OCI-LY3 (cell line): ENCODE results near the gene SERPIND1.

Experiments
- H2AFZ ChIP-seq: fragments of 200-600, 300-600 bp; shearing (Covaris generic); 2 replicates; pipeline ENCODE4 v1.6.0; 2014; ENCODE audit warnings: antibody characterized with exemption, low read depth, low read length
- H3K27ac ChIP-seq: fragments of 200-600, 300-600 bp; sonication (generic); 2 replicates; pipeline ENCODE4 v1.5.1; 2014; ENCODE audit warnings: mild to moderate bottlenecking, low read length, moderate library complexity, mixed read lengths
- H3K27me3 ChIP-seq: fragments of 200-600, 300-600 bp; sonication (generic); 2 replicates; pipeline ENCODE4 v1.6.1; 2014; ENCODE audit warnings: low read depth, low read length, mixed read lengths
- H3K36me3 ChIP-seq: fragments of 200-600, 300-600 bp; sonication (generic); replicated peaks from 2 replicates; pipeline ENCODE3; 2014; ENCODE audit warnings: low read depth, low read length, mixed read lengths
- H3K4me1 ChIP-seq: fragments of 300-600, 200-600 bp; sonication (generic); 2 replicates; pipeline ENCODE4 v1.6.1; 2014; ENCODE audit warnings: low read length, mixed read lengths
- H3K4me2 ChIP-seq: fragments of 200-600, 300-600 bp; sonication (generic); 2 replicates; pipeline ENCODE4 v1.6.1; 2014; ENCODE audit warnings: low read length, mixed read lengths
- H3K4me3 ChIP-seq: fragments of 300-600, 200-600 bp; sonication (generic); 2 replicates; pipeline ENCODE4 v1.5.1; 2014; ENCODE audit warnings: antibody characterized with exemption, mild to moderate bottlenecking, low read length, moderate library complexity
- H3K79me2 ChIP-seq: fragments of 300-600, 200-600 bp; shearing (Covaris generic); 2 replicates; pipeline ENCODE4 v1.6.1; 2014; ENCODE audit warnings: mild to moderate bottlenecking, low read length, mixed read lengths
- H3K9ac ChIP-seq: fragments of 300-600, 200-600 bp; shearing (Covaris generic); 2 replicates; pipeline ENCODE4 v1.6.0; 2014; ENCODE audit warnings: mild to moderate bottlenecking, low read length, moderate library complexity
- H3K9me3 ChIP-seq: fragments of 200-600, 300-600 bp; shearing (Covaris generic); 2 replicates; pipeline ENCODE4 v1.6.1; 2014; ENCODE audit warnings: low read length, mixed read lengths; ENCODE audit not compliant: insufficient read depth
- H4K20me1 ChIP-seq: fragments of 200-600, 300-600 bp; sonication (generic); 2 replicates; pipeline ENCODE4 v1.6.1; 2016; ENCODE audit warnings: low read length, mixed read lengths; ENCODE audit not compliant: insufficient read depth
- CTCF ChIP-seq: fragments of 200-600, 300-600 bp; sonication (generic); IDR thresholded peaks from 2 replicates; pipeline ENCODE4 v1.5.1; 2014; ENCODE audit warnings: antibody characterized with exemption, low read length, low read depth
- EZH2phosphoT487 ChIP-seq: fragments of 200-600 bp; shearing (Covaris generic); IDR thresholded peaks from 2 replicates; pipeline ENCODE4 v1.6.1; 2018; ENCODE audit warnings: antibody characterized with exemption, mixed run types, low read depth

Gene SERPIND1

GRCh38 chr22:20834206-20834605 lies 60.3 kb downstream of the SERPIND1 start:
- Histone ChIP-seq H3K9ac (no peak overlapping the region), H3K4me1 (peaks cover 5% of the 10 kb centered on the region; the same call in 1 of the 2 replicates), H3K9me3 (no peaks in the 10 kb centered on the region), H3K79me2 (peaks cover 13% of the 10 kb centered on the region), H2AFZ (no peak overlapping the region), H3K27ac (no peak overlapping the region), H3K4me3 (no peak overlapping the region), H3K27me3 (no peaks in the 10 kb centered on the region), H3K36me3 (peaks cover 23% of the 10 kb centered on the region), H3K4me2 (no peak overlapping the region), H4K20me1 (no peaks in the 10 kb centered on the region)
- no peak for TF ChIP-seq EZH2phosphoT487
- TF ChIP-seq CTCF = no peak

GRCh38 chr22:20834725-20835124 lies 60.8 kb downstream of the SERPIND1 start:
- Histone ChIP-seq H3K4me1 (peaks cover 5% of the 10 kb centered on the region; the same call in 1 of the 2 replicates), H3K27me3 (no peaks in the 10 kb centered on the region), H3K36me3 (peaks cover 22% of the 10 kb centered on the region), H3K4me3 (no peak overlapping the region), H3K27ac (no peak overlapping the region), H3K9me3 (no peaks in the 10 kb centered on the region), H3K4me2 (no peak overlapping the region), H3K9ac (no peak overlapping the region), H2AFZ (no peak overlapping the region), H3K79me2 (peaks cover 18% of the 10 kb centered on the region), H4K20me1 (peaks cover under 1% of the 10 kb centered on the region; the same call in 1 of the 2 replicates)
- no peak for TF ChIP-seq EZH2phosphoT487
- TF ChIP-seq CTCF = no peak
